K562 (cell line): ENCODE results near the gene RPL38. TPM values are rescaled to one million over a fixed set of nuclear protein-coding genes. Genes with fewer than 3 reads are reported as not detected.

Experiments used
- CUX1 ChIP-seq: fragments of 200-800 bp; sonication (Bioruptor generic); IDR thresholded peaks from 2 replicates; pipeline ENCODE4 v1.6.1; 2016; ENCODE audit warnings: missing genetic modification characterization, missing compliant biosample characterization
- EZH2 ChIP-seq: IDR thresholded peaks from 2 replicates; pipeline ENCODE4 v1.6.1; 2012; ENCODE audit warnings: low read depth, mild to moderate bottlenecking, inconsistent platforms, low read length, borderline replicate concordance
- NR2C2 ChIP-seq, 2 experiments: fragments of 200-800 bp in 1 of 2; sonication (Bioruptor generic) in 1 of 2; sonication (generic) in 1 of 2; formaldehyde crosslinking in 1 of 2; IDR thresholded peaks; 2 replicates each; pipeline versions ENCODE4 v1.6.1 to v1.8.0; 2016 to 2022; ENCODE audit warnings: mild to moderate bottlenecking in 1 of 2, missing compliant biosample characterization in 1 of 2, missing genetic modification characterization in 1 of 2, missing genetic modification reagents in 1 of 2
- polyA plus RNA-seq, 8 experiments: library from polyadenylated mRNA; depleted of rRNA in 4 of 8; stranded (reverse) in 5 of 8; unstranded in 3 of 8; fragments of >200 nt; fragmentation: Nextera tagmentation in 2 of 8; fragmentation: Illumina TruSeq in 1 of 8; extraction: Ambion mirVana in 2 of 8; extraction: Trizol in 1 of 8; gene quantifications; 2 replicates each; pipeline versions ENCODE4 v1.2.1 to v1.2.3, GENCODE V29; 2011 to 2014; ENCODE audit warnings: inconsistent platforms in 1 of 8, missing spikeins in 1 of 8
- total RNA-seq, 7 experiments: library from RNA; depleted of rRNA in 6 of 7; stranded (reverse); fragments of >200 nt in 6 of 7; fragmentation: Illumina TruSeq in 2 of 7; extraction: Trizol in 2 of 7; gene quantifications; 2 replicates each; pipeline versions ENCODE4 v1.2.1 to v1.2.3, GENCODE V29; 2011 to 2021; ENCODE audit warnings: low replicate concordance in 1 of 7
- TF ChIP-seq, protein P1 (sequence below): sonication (generic); formaldehyde crosslinking; IDR thresholded peaks from 2 replicates; pipeline ENCODE4 v1.8.0; 2022; ENCODE audit warnings: missing genetic modification reagents, mild to moderate bottlenecking, borderline replicate concordance
- TF ChIP-seq, protein P2 (sequence below): fragments of 200-600 bp; sonication (generic); IDR thresholded peaks from one replicate; pipeline ENCODE4 v1.6.1; 2012; ENCODE audit warnings: mild to moderate bottlenecking, low read depth, low read length, inconsistent platforms

RPL38 gene
- total and polyA plus RNA-seq, 9 of the 15 experiments (the other 6 are each of a cell fraction or from before 2014, with no cell fraction given): 1,224 to 3,864 (median 1,939) TPM

GRCh38 chr17:74203439-74204240 is at the start of gene RPL38 (continued):
- no peak for TF ChIP-seq EZH2
- TF ChIP-seq NR2C2 (CRISPR knock-in tag; IDR thresholded peaks at IDR 0.05): 0 out of 2 replicates have a peak, but pooled peaks have one; percentile 31
- peak; percentile 54; the same call in 1 of the 2 replicates for TF ChIP-seq NR2C2 (tag; IDR thresholded peaks at IDR 0.05)
- TF ChIP-seq, protein P1, sequence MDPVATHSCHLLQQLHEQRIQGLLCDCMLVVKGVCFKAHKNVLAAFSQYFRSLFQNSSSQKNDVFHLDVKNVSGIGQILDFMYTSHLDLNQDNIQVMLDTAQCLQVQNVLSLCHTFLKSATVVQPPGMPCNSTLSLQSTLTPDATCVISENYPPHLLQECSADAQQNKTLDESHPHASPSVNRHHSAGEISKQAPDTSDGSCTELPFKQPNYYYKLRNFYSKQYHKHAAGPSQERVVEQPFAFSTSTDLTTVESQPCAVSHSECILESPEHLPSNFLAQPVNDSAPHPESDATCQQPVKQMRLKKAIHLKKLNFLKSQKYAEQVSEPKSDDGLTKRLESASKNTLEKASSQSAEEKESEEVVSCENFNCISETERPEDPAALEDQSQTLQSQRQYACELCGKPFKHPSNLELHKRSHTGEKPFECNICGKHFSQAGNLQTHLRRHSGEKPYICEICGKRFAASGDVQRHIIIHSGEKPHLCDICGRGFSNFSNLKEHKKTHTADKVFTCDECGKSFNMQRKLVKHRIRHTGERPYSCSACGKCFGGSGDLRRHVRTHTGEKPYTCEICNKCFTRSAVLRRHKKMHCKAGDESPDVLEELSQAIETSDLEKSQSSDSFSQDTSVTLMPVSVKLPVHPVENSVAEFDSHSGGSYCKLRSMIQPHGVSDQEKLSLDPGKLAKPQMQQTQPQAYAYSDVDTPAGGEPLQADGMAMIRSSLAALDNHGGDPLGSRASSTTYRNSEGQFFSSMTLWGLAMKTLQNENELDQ (CRISPR knock-in tag): 0 out of 2 replicates have a peak, but pooled peaks have one; percentile 54
- TF ChIP-seq, protein P2, sequence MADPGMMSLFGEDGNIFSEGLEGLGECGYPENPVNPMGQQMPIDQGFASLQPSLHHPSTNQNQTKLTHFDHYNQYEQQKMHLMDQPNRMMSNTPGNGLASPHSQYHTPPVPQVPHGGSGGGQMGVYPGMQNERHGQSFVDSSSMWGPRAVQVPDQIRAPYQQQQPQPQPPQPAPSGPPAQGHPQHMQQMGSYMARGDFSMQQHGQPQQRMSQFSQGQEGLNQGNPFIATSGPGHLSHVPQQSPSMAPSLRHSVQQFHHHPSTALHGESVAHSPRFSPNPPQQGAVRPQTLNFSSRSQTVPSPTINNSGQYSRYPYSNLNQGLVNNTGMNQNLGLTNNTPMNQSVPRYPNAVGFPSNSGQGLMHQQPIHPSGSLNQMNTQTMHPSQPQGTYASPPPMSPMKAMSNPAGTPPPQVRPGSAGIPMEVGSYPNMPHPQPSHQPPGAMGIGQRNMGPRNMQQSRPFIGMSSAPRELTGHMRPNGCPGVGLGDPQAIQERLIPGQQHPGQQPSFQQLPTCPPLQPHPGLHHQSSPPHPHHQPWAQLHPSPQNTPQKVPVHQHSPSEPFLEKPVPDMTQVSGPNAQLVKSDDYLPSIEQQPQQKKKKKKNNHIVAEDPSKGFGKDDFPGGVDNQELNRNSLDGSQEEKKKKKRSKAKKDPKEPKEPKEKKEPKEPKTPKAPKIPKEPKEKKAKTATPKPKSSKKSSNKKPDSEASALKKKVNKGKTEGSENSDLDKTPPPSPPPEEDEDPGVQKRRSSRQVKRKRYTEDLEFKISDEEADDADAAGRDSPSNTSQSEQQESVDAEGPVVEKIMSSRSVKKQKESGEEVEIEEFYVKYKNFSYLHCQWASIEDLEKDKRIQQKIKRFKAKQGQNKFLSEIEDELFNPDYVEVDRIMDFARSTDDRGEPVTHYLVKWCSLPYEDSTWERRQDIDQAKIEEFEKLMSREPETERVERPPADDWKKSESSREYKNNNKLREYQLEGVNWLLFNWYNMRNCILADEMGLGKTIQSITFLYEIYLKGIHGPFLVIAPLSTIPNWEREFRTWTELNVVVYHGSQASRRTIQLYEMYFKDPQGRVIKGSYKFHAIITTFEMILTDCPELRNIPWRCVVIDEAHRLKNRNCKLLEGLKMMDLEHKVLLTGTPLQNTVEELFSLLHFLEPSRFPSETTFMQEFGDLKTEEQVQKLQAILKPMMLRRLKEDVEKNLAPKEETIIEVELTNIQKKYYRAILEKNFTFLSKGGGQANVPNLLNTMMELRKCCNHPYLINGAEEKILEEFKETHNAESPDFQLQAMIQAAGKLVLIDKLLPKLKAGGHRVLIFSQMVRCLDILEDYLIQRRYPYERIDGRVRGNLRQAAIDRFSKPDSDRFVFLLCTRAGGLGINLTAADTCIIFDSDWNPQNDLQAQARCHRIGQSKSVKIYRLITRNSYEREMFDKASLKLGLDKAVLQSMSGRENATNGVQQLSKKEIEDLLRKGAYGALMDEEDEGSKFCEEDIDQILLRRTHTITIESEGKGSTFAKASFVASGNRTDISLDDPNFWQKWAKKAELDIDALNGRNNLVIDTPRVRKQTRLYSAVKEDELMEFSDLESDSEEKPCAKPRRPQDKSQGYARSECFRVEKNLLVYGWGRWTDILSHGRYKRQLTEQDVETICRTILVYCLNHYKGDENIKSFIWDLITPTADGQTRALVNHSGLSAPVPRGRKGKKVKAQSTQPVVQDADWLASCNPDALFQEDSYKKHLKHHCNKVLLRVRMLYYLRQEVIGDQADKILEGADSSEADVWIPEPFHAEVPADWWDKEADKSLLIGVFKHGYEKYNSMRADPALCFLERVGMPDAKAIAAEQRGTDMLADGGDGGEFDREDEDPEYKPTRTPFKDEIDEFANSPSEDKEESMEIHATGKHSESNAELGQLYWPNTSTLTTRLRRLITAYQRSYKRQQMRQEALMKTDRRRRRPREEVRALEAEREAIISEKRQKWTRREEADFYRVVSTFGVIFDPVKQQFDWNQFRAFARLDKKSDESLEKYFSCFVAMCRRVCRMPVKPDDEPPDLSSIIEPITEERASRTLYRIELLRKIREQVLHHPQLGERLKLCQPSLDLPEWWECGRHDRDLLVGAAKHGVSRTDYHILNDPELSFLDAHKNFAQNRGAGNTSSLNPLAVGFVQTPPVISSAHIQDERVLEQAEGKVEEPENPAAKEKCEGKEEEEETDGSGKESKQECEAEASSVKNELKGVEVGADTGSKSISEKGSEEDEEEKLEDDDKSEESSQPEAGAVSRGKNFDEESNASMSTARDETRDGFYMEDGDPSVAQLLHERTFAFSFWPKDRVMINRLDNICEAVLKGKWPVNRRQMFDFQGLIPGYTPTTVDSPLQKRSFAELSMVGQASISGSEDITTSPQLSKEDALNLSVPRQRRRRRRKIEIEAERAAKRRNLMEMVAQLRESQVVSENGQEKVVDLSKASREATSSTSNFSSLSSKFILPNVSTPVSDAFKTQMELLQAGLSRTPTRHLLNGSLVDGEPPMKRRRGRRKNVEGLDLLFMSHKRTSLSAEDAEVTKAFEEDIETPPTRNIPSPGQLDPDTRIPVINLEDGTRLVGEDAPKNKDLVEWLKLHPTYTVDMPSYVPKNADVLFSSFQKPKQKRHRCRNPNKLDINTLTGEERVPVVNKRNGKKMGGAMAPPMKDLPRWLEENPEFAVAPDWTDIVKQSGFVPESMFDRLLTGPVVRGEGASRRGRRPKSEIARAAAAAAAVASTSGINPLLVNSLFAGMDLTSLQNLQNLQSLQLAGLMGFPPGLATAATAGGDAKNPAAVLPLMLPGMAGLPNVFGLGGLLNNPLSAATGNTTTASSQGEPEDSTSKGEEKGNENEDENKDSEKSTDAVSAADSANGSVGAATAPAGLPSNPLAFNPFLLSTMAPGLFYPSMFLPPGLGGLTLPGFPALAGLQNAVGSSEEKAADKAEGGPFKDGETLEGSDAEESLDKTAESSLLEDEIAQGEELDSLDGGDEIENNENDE: no peak
- no peak for TF ChIP-seq CUX1 (CRISPR knock-in tag)
